Endothelial cell of umbilical vein (primary cell): ENCODE measurements around the gene TTLL9.

Source experiments
- CTCF ChIP-seq, 2 donors: IDR thresholded peaks; 1 replicate in 1 of 2; 2 replicates in 1 of 2; pipeline ENCODE4 v1.5.1; 2011; ENCODE audit warnings: low read length in 2 of 2, mild to moderate bottlenecking in 2 of 2, moderate library complexity in 2 of 2, control low read depth in 1 of 2, inconsistent platforms in 1 of 2, low read depth in 1 of 2; ENCODE audit not compliant: insufficient read depth in 1 of 2; ENCODE audit errors: extremely low read depth in 1 of 2
- POLR2AphosphoS5 ChIP-seq: IDR thresholded peaks from 2 replicates; pipeline ENCODE4 v1.6.1; 2012; ENCODE audit warnings: low read depth, mild to moderate bottlenecking, control low read depth, low read length, moderate library complexity; ENCODE audit not compliant: insufficient read depth

GRCh38 chr20:31868853-31869672 lies 1.4 kb upstream of the TTLL9 start:
- TF ChIP-seq POLR2AphosphoS5 (no peak), CTCF (IDR thresholded peaks at IDR 0.05; ENCODE audit: extremely low read depth in 1 of 2, insufficient read depth in 1 of 2, low read depth in 1 of 2, low read length in 2 of 2) (no peak)
